KMS-11 (cell line): ENCODE data around the gene KCTD19.

ENCODE experiments used
- H2AFZ ChIP-seq: fragments of 200-600 bp; sonication (generic); 2 replicates; pipeline ENCODE4 v1.6.1; 2016; ENCODE audit warnings: antibody characterized with exemption, mixed run types, low read depth
- H3K27ac ChIP-seq: fragments of 200-600 bp; sonication (generic); 2 replicates; pipeline ENCODE4 v1.6.1; 2016; ENCODE audit warnings: mild to moderate bottlenecking, mixed run types
- H3K27me3 ChIP-seq: fragments of 200-600 bp; sonication (generic); 2 replicates; pipeline ENCODE4 v1.6.1; 2017; ENCODE audit warnings: mild to moderate bottlenecking, low read depth, mixed run types, moderate library complexity; ENCODE audit not compliant: insufficient read depth
- H3K36me3 ChIP-seq: fragments of 200-600 bp; sonication (generic); 2 replicates; pipeline ENCODE4 v1.6.1; 2017; ENCODE audit warnings: mild to moderate bottlenecking, mixed run types; ENCODE audit not compliant: insufficient read depth
- H3K4me1 ChIP-seq: fragments of 200-600 bp; sonication (generic); 2 replicates; pipeline ENCODE4 v1.6.1; 2016; ENCODE audit warnings: mild to moderate bottlenecking, low read depth, mixed run types; ENCODE audit not compliant: poor library complexity, severe bottlenecking
- H3K4me2 ChIP-seq: fragments of 200-600 bp; sonication (generic); 2 replicates; pipeline ENCODE4 v1.7.0; 2016; ENCODE audit warnings: mild to moderate bottlenecking, mixed run types
- H3K4me3 ChIP-seq: fragments of 200-600 bp; sonication (generic); IDR thresholded peaks from 2 replicates; pipeline ENCODE4 v1.6.1; 2017; ENCODE audit warnings: low read depth, low read length, mixed read lengths; ENCODE audit not compliant: insufficient read depth
- H3K79me2 ChIP-seq: fragments of 200-600 bp; sonication (generic); 2 replicates; pipeline ENCODE4 v1.6.1; 2016; ENCODE audit warnings: low read depth, mixed run types; ENCODE audit not compliant: insufficient read depth
- H3K9ac ChIP-seq: fragments of 200-600 bp; sonication (generic); 2 replicates; pipeline ENCODE4 v1.6.1; 2016; ENCODE audit warnings: mild to moderate bottlenecking, mixed run types
- H4K20me1 ChIP-seq: fragments of 200-600 bp; sonication (generic); 2 replicates; pipeline ENCODE4 v1.6.1; 2016; ENCODE audit warnings: mild to moderate bottlenecking, mixed run types; ENCODE audit not compliant: insufficient read depth
- CTCF ChIP-seq: fragments of 200-600 bp; sonication (generic); conservative IDR thresholded peaks from 2 replicates; pipeline ENCODE4 v1.6.1; 2017; ENCODE audit warnings: low read depth, mild to moderate bottlenecking, antibody characterized with exemption, low read length, moderate library complexity, mixed read lengths

KCTD19 gene

DNA sequence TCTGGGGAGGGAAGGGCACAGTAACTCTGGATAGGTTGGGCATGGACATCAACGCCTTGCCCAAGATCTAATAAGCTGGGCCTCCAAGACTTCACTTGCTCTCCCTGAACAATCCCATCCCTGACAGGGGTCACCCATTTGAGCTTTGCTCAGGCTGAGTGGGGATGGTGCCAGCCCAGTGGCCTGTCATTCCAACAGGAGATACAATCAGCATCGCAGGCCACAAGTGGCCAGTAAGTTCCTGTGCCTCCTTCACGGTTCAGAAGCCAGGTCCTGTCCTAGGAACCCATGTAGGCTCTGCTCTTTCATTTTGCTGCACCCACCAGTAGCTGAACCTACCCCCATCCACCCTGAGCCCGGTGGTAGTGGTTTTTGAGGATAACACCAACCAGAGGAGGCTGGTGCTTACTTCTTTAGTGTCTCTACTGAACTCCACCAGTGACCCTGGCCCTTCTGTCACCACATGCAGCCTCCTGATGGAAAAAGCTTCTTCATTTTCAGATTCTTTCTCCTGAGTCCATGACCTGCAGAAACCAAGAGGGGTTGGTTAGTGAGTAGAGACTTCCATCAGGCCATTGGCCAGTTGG is 32.3 kb downstream of the KCTD19 start:
- Histone ChIP-seq H3K4me2 (no peak overlapping the region), H4K20me1 (no peaks in the 10 kb centered on the region), H3K4me1 (no peaks in the 10 kb centered on the region), H3K79me2 (no peaks in the 10 kb centered on the region), H2AFZ (no peak overlapping the region), H3K36me3 (no peaks in the 10 kb centered on the region), H3K27ac (no peak overlapping the region), H3K9ac (no peak overlapping the region), H3K27me3 (no peaks in the 10 kb centered on the region; the same call in 1 of the 2 replicates), H3K4me3 (no peak overlapping the region)
- TF ChIP-seq CTCF = no peak

DNA sequence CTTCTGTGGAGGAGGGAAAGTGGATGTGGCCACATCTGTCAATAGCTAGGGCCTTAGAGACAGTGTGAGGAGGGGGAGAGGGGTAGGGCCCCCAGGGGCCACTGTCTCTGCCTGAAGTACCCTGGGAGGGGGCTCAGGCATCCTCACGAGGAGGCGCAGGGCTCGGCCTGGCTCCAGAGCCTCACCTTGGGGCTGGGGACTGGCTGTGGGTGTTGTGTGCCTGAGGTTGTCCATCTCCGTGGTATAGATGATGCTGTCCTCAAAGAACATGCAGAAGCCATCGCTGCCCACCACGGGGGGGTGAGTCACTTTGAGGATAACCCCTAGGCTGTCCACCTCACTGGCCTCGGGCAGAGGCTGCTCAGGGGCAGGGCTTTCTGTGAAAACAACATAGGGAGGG is 35.1 kb downstream of the KCTD19 start:
- H3K4me2 ChIP-seq = no peak overlapping the region
- H3K79me2 ChIP-seq = no peaks in the 10 kb centered on the region
- TF ChIP-seq CTCF = no peak
- H3K36me3 ChIP-seq = no peaks in the 10 kb centered on the region
- no peaks in the 10 kb centered on the region for H3K4me1 ChIP-seq
- no peak overlapping the region for H3K27ac ChIP-seq
- no peak overlapping the region for H3K9ac ChIP-seq
- no peak overlapping the region for H3K4me3 ChIP-seq
- no peak overlapping the region for H2AFZ ChIP-seq
- H4K20me1 ChIP-seq = no peaks in the 10 kb centered on the region
- H3K27me3 ChIP-seq = no peaks in the 10 kb centered on the region; the same call in 1 of the 2 replicates

GRCh38 chr16:67287960-67288359 is 38.6 kb downstream of the KCTD19 start:
- Histone ChIP-seq H3K79me2 (no peaks in the 10 kb centered on the region), H3K36me3 (no peaks in the 10 kb centered on the region), H3K4me3 (no peak overlapping the region), H3K27ac (no peak overlapping the region), H4K20me1 (no peaks in the 10 kb centered on the region), H3K4me2 (no peak overlapping the region), H3K4me1 (no peaks in the 10 kb centered on the region), H3K27me3 (no peaks in the 10 kb centered on the region), H2AFZ (no peak overlapping the region), H3K9ac (no peak overlapping the region)
- no peak for TF ChIP-seq CTCF

- Histone ChIP-seq H3K4me2 (no peak overlapping the region), H3K27me3 (no peaks in the 10 kb centered on the region), H3K9ac (no peak overlapping the region), H4K20me1 (no peaks in the 10 kb centered on the region), H3K4me3 (no peak overlapping the region), H3K79me2 (no peaks in the 10 kb centered on the region), H3K36me3 (no peaks in the 10 kb centered on the region), H3K4me1 (no peaks in the 10 kb centered on the region), H3K27ac (no peak overlapping the region), H2AFZ (no peak overlapping the region)
- no peak for TF ChIP-seq CTCF
Observed at GRCh38 chr16:67286441-67287235, 39.9 kb downstream of the KCTD19 start.
